H1 (cell line): ENCODE data around the gene KDF1. TPM values are rescaled to one million over a fixed set of nuclear protein-coding genes. Genes with fewer than 3 reads are reported as not detected.

Source experiments
- CTCF ChIA-PET: fragments of 300-600 bp; sonication (Branson Sonifier 250); formaldehyde crosslinking; loops from one replicate; lab custom pipeline; 2021; ENCODE audit not compliant: partially characterized antibody; lab: Charles Lee
- POLR2A ChIA-PET: fragments of 300-600 bp; sonication (Branson Sonifier 250); formaldehyde crosslinking; loops from one replicate; lab custom pipeline; 2021; ENCODE audit warnings: inconsistent platforms; ENCODE audit not compliant: partially characterized antibody; lab: Charles Lee
- DNase-seq, 2 experiments: peaks; one replicate each; pipeline versions ENCODE4 v3.0.0 to v3.0.0-alpha.2; 2010 to 2022; ENCODE audit warnings: low spot score in 2 of 2, low read depth in 1 of 2, mixed read lengths in 1 of 2
- FAIRE-seq: peaks from 2 replicates; lab custom pipeline; 2011; peaks lifted over from hg19 to GRCh38; lab: Jason Lieb, UNC
- H2AFZ ChIP-seq: 2 replicates; pipeline ENCODE4 v1.8.1; 2012; ENCODE audit warnings: low read length, inconsistent platforms
- H2AK5ac ChIP-seq: 2 replicates; pipeline ENCODE4 v1.6.1; 2013; ENCODE audit warnings: low read depth, low read length
- H2BK120ac ChIP-seq: replicated peaks from 2 replicates; pipeline ENCODE3; 2013; ENCODE audit warnings: low read depth, low read length, inconsistent platforms
- H2BK12ac ChIP-seq: 2 replicates; pipeline ENCODE4 v1.6.1; 2013; ENCODE audit warnings: low read depth, low read length
- H2BK15ac ChIP-seq: 2 replicates; pipeline ENCODE4 v1.6.1; 2013; ENCODE audit warnings: low read length
- H2BK20ac ChIP-seq: 2 replicates; pipeline ENCODE4 v1.6.1; 2013; ENCODE audit warnings: low read length
- H2BK5ac ChIP-seq: 2 replicates; pipeline ENCODE4 v1.6.1; 2013; ENCODE audit warnings: low read depth, low read length
- H3K14ac ChIP-seq: 2 replicates; pipeline ENCODE4 v1.6.1; 2013; ENCODE audit warnings: inconsistent platforms; ENCODE audit not compliant: insufficient read length
- H3K18ac ChIP-seq: 2 replicates; pipeline ENCODE4 v1.6.1; 2013; ENCODE audit warnings: low read length; ENCODE audit errors: extremely low read depth
- H3K23ac ChIP-seq: 2 replicates; pipeline ENCODE4 v1.6.1; 2013; ENCODE audit warnings: inconsistent platforms; ENCODE audit not compliant: insufficient read length
- H3K23me2 ChIP-seq: 2 replicates; pipeline ENCODE4 v1.6.1; 2013; ENCODE audit warnings: low read depth, low read length
- H3K27ac ChIP-seq: 2 replicates; pipeline ENCODE4 v1.6.1; 2011; ENCODE audit warnings: low read depth, low read length, inconsistent platforms
- H3K27me3 ChIP-seq, 4 experiments: replicated peaks in 1 of 4; 1 replicate in 1 of 4; 2 replicates in 3 of 4; pipeline versions ENCODE4 v1.6.1 to v1.8.1; 2011 to 2013; ENCODE audit warnings: low read length in 3 of 4, mild to moderate bottlenecking in 3 of 4, inconsistent platforms in 2 of 4, mixed read lengths in 2 of 4, moderate library complexity in 1 of 4; ENCODE audit not compliant: control insufficient read depth in 3 of 4, insufficient read depth in 3 of 4; ENCODE audit errors: extremely low read depth in 1 of 4
- H3K36me3 ChIP-seq, 4 experiments: 2 replicates each; pipeline versions ENCODE4 v1.6.1 to v1.8.1; 2011 to 2013; ENCODE audit warnings: mild to moderate bottlenecking in 4 of 4, low read length in 3 of 4, moderate library complexity in 2 of 4, control low read depth in 1 of 4, inconsistent platforms in 1 of 4; ENCODE audit not compliant: insufficient read depth in 4 of 4, control insufficient read depth in 2 of 4
- H3K4ac ChIP-seq: replicated peaks from 2 replicates; pipeline ENCODE3; 2013; ENCODE audit warnings: low read length, low read depth, mixed read lengths, inconsistent platforms; ENCODE audit not compliant: insufficient read length
- H3K4me1 ChIP-seq, 4 experiments: replicated peaks in 1 of 4; 1 replicate in 1 of 4; 2 replicates in 3 of 4; pipeline versions ENCODE4 v1.6.1 to v1.8.1; 2011 to 2013; ENCODE audit warnings: low read length in 3 of 4, inconsistent platforms in 2 of 4, mixed read lengths in 1 of 4; ENCODE audit not compliant: insufficient read depth in 4 of 4, control insufficient read depth in 3 of 4
- H3K4me2 ChIP-seq, 2 experiments: 2 replicates each; pipeline versions ENCODE4 v1.6.1 to v1.8.1; 2011 to 2013; ENCODE audit warnings: low read depth in 2 of 2, low read length in 2 of 2, control low read depth in 1 of 2, inconsistent platforms in 1 of 2, mild to moderate bottlenecking in 1 of 2; ENCODE audit not compliant: insufficient read depth in 1 of 2
- H3K4me3 ChIP-seq, 4 experiments: fragments of 200-600, 300-600 bp in 1 of 4; sonication (generic), shearing (Covaris generic), sonication (Bioruptor Twin) in 1 of 4; 2 replicates each; pipeline versions ENCODE4 v1.5.1 to v1.8.1; 2011 to 2016; ENCODE audit warnings: low read length in 4 of 4, low read depth in 3 of 4, control low read depth in 2 of 4, inconsistent platforms in 2 of 4, mild to moderate bottlenecking in 2 of 4, mixed read lengths in 1 of 4, moderate library complexity in 1 of 4; ENCODE audit not compliant: insufficient read depth in 2 of 4; ENCODE audit errors: extremely low read depth in 1 of 4
- H3K56ac ChIP-seq: replicated peaks from 2 replicates; pipeline ENCODE3; 2013; ENCODE audit warnings: low read depth, mild to moderate bottlenecking, mixed read lengths, low read length, inconsistent platforms; ENCODE audit not compliant: insufficient read length
- H3K79me1 ChIP-seq: 2 replicates; pipeline ENCODE4 v1.6.1; 2013; ENCODE audit warnings: low read depth, low read length, control low read depth
- H3K79me2 ChIP-seq, 2 experiments: 2 replicates each; pipeline versions ENCODE4 v1.6.1 to v1.8.1; 2012 to 2013; ENCODE audit warnings: low read length in 2 of 2, mild to moderate bottlenecking in 2 of 2, inconsistent platforms in 1 of 2; ENCODE audit not compliant: insufficient read depth in 2 of 2, control insufficient read depth in 1 of 2
- H3K9ac ChIP-seq, 4 experiments: replicated peaks in 1 of 4; 1 replicate in 1 of 4; 2 replicates in 3 of 4; pipeline versions ENCODE4 v1.6.1 to v1.8.1; 2011 to 2013; ENCODE audit warnings: low read depth in 3 of 4, low read length in 3 of 4, control low read depth in 2 of 4, mild to moderate bottlenecking in 2 of 4, moderate library complexity in 2 of 4, inconsistent platforms in 1 of 4; ENCODE audit errors: extremely low read depth in 1 of 4
- H3K9me3 ChIP-seq, 2 experiments: 2 replicates each; pipeline versions ENCODE4 v1.6.1 to v1.8.1; 2012 to 2013; ENCODE audit warnings: mild to moderate bottlenecking in 2 of 2, moderate library complexity in 2 of 2, control low read depth in 1 of 2, inconsistent platforms in 1 of 2, low read depth in 1 of 2, low read length in 1 of 2, mixed read lengths in 1 of 2; ENCODE audit not compliant: insufficient read depth in 2 of 2
- H4K20me1 ChIP-seq, 2 experiments: replicated peaks in 1 of 2; 2 replicates each; pipeline versions ENCODE3 to v1.8.1; 2011 to 2013; ENCODE audit warnings: inconsistent platforms in 2 of 2, low read length in 2 of 2, mild to moderate bottlenecking in 1 of 2; ENCODE audit not compliant: insufficient read depth in 2 of 2, control insufficient read depth in 1 of 2
- H4K5ac ChIP-seq: 2 replicates; pipeline ENCODE4 v1.6.1; 2013; ENCODE audit warnings: low read length, low read depth, mixed read lengths, inconsistent platforms; ENCODE audit not compliant: insufficient read length
- H4K8ac ChIP-seq: 2 replicates; pipeline ENCODE4 v1.8.0; 2013; ENCODE audit warnings: mild to moderate bottlenecking, moderate library complexity, low read length, inconsistent platforms; ENCODE audit not compliant: insufficient read depth; ENCODE audit errors: extremely low read depth
- H4K91ac ChIP-seq: replicated peaks from 2 replicates; pipeline ENCODE3; 2013; ENCODE audit warnings: low read length, mixed read lengths, inconsistent platforms; ENCODE audit not compliant: insufficient read length
- GABPA ChIP-seq: IDR thresholded peaks from 2 replicates; pipeline ENCODE4 v1.6.1; 2011; ENCODE audit warnings: mild to moderate bottlenecking, low read length, moderate library complexity, borderline replicate concordance; ENCODE audit not compliant: insufficient read depth
- KDM5A ChIP-seq: fragments of 200-600 bp; IDR thresholded peaks from 2 replicates; pipeline ENCODE4 v1.7.1; 2012; ENCODE audit warnings: mild to moderate bottlenecking, low read length, inconsistent platforms, mixed read lengths
- POU5F1 ChIP-seq: IDR thresholded peaks from 2 replicates; pipeline ENCODE4 v1.6.1; 2011; ENCODE audit warnings: low read depth, mild to moderate bottlenecking, low read length, moderate library complexity
- RAD21 ChIP-seq, 2 experiments: IDR thresholded peaks in 1 of 2; conservative IDR thresholded peaks in 1 of 2; 2 replicates each; pipeline ENCODE4 v1.6.1; 2011; ENCODE audit warnings: low read depth in 2 of 2, low read length in 2 of 2, improper control_type of control experiment in 1 of 2, inconsistent platforms in 1 of 2, mild to moderate bottlenecking in 1 of 2, moderate library complexity in 1 of 2
- SIN3A ChIP-seq, 2 experiments: IDR thresholded peaks in 1 of 2; conservative IDR thresholded peaks in 1 of 2; 2 replicates each; pipeline ENCODE4 v1.6.1; 2011 to 2012; ENCODE audit warnings: low read length in 2 of 2, improper control_type of control experiment in 1 of 2, low read depth in 1 of 2, mild to moderate bottlenecking in 1 of 2
- SIRT6 ChIP-seq: IDR thresholded peaks from one replicate; pipeline ENCODE4 v1.7.1; 2012; ENCODE audit warnings: low read length, inconsistent platforms
- SP2 ChIP-seq: IDR thresholded peaks from 2 replicates; pipeline ENCODE4 v1.6.1; 2012; ENCODE audit warnings: mild to moderate bottlenecking, low read length, inconsistent platforms
- SP4 ChIP-seq: IDR thresholded peaks from 2 replicates; pipeline ENCODE4 v1.6.1; 2012; ENCODE audit warnings: low read length, inconsistent platforms
- SRF ChIP-seq: IDR thresholded peaks from 2 replicates; pipeline ENCODE4 v1.6.1; 2011; ENCODE audit warnings: mild to moderate bottlenecking, low read depth, low read length, moderate library complexity
- ZNF274 ChIP-seq: IDR thresholded peaks from 2 replicates; pipeline ENCODE4 v1.7.0; 2012; ENCODE audit warnings: low read length, borderline replicate concordance; ENCODE audit errors: extremely low read depth
- WGBS, 2 experiments: shearing (Covaris generic) in 1 of 2; methylation state at CpG; one replicate each; pipeline versions ENCODE4 v1.1.6 to v1.1.7; 2013 to 2015; ENCODE audit warnings: low lambda C conversion rate in 2 of 2, mixed read lengths in 2 of 2, inconsistent platforms in 1 of 2, low coverage in 1 of 2, missing lambda C conversion rate in 1 of 2; ENCODE audit not compliant: insufficient replicate concordance in 2 of 2, insufficient coverage in 1 of 2, insufficient read length in 1 of 2; ENCODE audit errors: extremely low coverage in 1 of 2, missing lambda C conversion rate in 1 of 2; 5-methylcytosine and 5-hydroxymethylcytosine counted together
- polyA plus RNA-seq, 7 experiments: library from polyadenylated mRNA; depleted of rRNA in 3 of 7; stranded (reverse) in 5 of 7; unstranded in 2 of 7; fragments of >200 nt in 5 of 7; fragments of 200-250 nt in 2 of 7; gene quantifications; 1 replicate in 5 of 7; 2 replicates in 1 of 7; 4 replicates in 1 of 7; pipeline versions ENCODE4 v1.2.1 to v1.2.3, GENCODE V29; 2011 to 2013; ENCODE audit warnings: missing spikeins in 2 of 7, mixed read lengths in 2 of 7
- total RNA-seq: library from RNA; stranded (reverse); fragmentation: NEBNext Ultra II Directional; extraction: Animal tissue kit (Norgen Biotek cat#: 25700); gene quantifications from 2 replicates; pipeline ENCODE4 v1.2.1, GENCODE V29; 2021

KDF1 gene
- total and polyA plus RNA-seq, 2 of the 8 experiments (the other 6 are each of a cell fraction or from before 2014, with no cell fraction given): 16.9 to 37.5 TPM

DNA sequence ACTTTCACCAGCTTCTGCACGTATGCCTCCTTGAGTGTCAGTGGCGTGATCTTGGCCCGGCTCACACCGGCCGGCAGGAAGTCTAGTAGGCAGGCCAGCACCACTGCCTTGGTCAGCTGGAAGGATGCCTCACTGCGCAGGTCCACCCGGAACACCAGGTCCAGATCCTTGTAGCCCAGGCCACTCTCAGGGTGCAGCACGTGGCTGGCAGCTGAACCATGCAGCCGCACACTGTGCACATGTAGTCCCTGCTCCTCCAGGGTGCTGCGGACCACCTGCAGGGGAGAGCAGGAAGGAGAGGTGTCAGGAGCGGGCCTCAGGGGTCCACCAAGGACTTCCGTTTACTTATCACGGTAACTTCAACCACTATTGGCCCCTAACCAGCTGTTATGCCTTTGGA, 46.4 kb upstream of the KDF1 start:
- peak overlapping the region; percentile 81 for H4K8ac ChIP-seq
- peaks cover 15% of the 10 kb centered on the region for H3K23me2 ChIP-seq
- H3K79me2 ChIP-seq: peaks cover 17 to 69% of the 10 kb centered on the region in 2 experiments
- no peaks in the 10 kb centered on the region for H3K9me3 ChIP-seq
- 47% methylated on average over 12 of the region's 13 CpGs; no CpG with 5 or more reads in 1 of the 2 experiments for WGBS, 2 experiments
- H3K9ac ChIP-seq: peak overlapping the region in 1 of 4 experiments; percentile 48; a peak in 3 of 7 replicates
- peak overlapping the region; percentile 4; the same call in 1 of the 2 replicates for H2BK15ac ChIP-seq
- H3K18ac ChIP-seq: peak overlapping the region; percentile 95
- H3K27me3 ChIP-seq: no peaks in the 10 kb centered on the region
- H2BK5ac ChIP-seq: peak overlapping the region; percentile 99
- peak overlapping the region in 1 of 4 experiments; percentile 16; a peak in 1 of 8 replicates for H3K4me3 ChIP-seq
- H4K91ac ChIP-seq: peak overlapping the region; percentile 100
- no peak overlapping the region for H3K14ac ChIP-seq
- peaks cover 21 to 68% (median 54%) of the 10 kb centered on the region in 4 experiments for H3K4me1 ChIP-seq
- peak overlapping the region; percentile 98 for H3K4ac ChIP-seq
- ChIA-PET CTCF (interaction anchor here (0.6 to 12.9 kb wide), 6 partner anchors 10 to 643 kb away, joined by 3 to 133 read pairs (median 4); partner anchors contain the start of gene TRNP1), POLR2A (interaction anchor here (0.6 to 58.9 kb wide), 11 partner anchors 6 to 965 kb away, joined by 3 to 1829 read pairs (median 6); partner anchors contain the start of genes GPN2, KDF1, TENT5B and TRNP1)
- FAIRE-seq (no peak), DNase-seq (peak in 1 of 2 experiments; percentile 70)
- H4K5ac ChIP-seq: peak overlapping the region; percentile 91
- H2BK12ac ChIP-seq: peak overlapping the region; percentile 95
- H2BK20ac ChIP-seq: peak overlapping the region; percentile 94
- no peak overlapping the region for H2AFZ ChIP-seq
- peaks cover 18 to 57% (median 22%) of the 10 kb centered on the region in 4 experiments for H3K36me3 ChIP-seq
- H3K4me2 ChIP-seq: peak overlapping the region; percentile 61 to 99
- peak overlapping the region; percentile 95 for H2AK5ac ChIP-seq
- H3K79me1 ChIP-seq: peaks cover 26% of the 10 kb centered on the region
- H4K20me1 ChIP-seq: peaks cover 14 to 24% of the 10 kb centered on the region in 2 experiments
- peak overlapping the region; percentile 93 for H3K27ac ChIP-seq
- H2BK120ac ChIP-seq: peak overlapping the region; percentile 93
- peak overlapping the region; percentile 77 for H3K56ac ChIP-seq
- H3K23ac ChIP-seq: no peak overlapping the region
- no peak for TF ChIP-seq GABPA
- TF ChIP-seq POU5F1: no peak
- no peak for TF ChIP-seq SIRT6
- no peak for TF ChIP-seq ZNF274
- no peak for TF ChIP-seq RAD21 (IDR thresholded peaks at IDR 0.05 in 1 of 2, conservative IDR thresholded peaks at IDR 0.05 in 1 of 2; ENCODE audit: low read depth in 2 of 2, low read length in 2 of 2)
- 0 out of 4 replicates have a peak, but pooled peaks of 1 of the 2 experiments have one; percentile 4 for TF ChIP-seq SIN3A (conservative IDR thresholded peaks at IDR 0.05 in 1 of 2, IDR thresholded peaks at IDR 0.05 in 1 of 2; ENCODE audit: low read depth in 1 of 2, low read length in 2 of 2)
- no peak for TF ChIP-seq SRF
- TF ChIP-seq SP2: no peak
- no peak for TF ChIP-seq KDM5A
- no peak for TF ChIP-seq SP4
